ENCODE data around the gene PNKD.

The PNKD gene

GRCh38 chr2:218256612-218257350, 13.5 kb upstream of the PNKD start:
- no peak for DNase-seq (ENCODE audit: low read depth in 2 of 2)

- peak; percentile 54 to 57 for DNase-seq (ENCODE audit: low read depth in 2 of 2)
These were observed 12.8 kb upstream of the PNKD start for GRCh38 chr2:218257390-218257981.

- DNase-seq (ENCODE audit: low read depth in 2 of 2): no peak
These were observed 11.0 kb upstream of the PNKD start for GRCh38 chr2:218259099-218259961.

- no peak for DNase-seq (ENCODE audit: low read depth in 2 of 2)
These were observed 10.2 kb upstream of the PNKD start for GRCh38 chr2:218260166-218260565.

- no peak for DNase-seq (ENCODE audit: low read depth in 2 of 2)
These were observed 9.4 kb upstream of the PNKD start, which contains the start of gene GPBAR1 for GRCh38 chr2:218260742-218261422. GPBAR1 (plus strand) TSS chr2:218261015; CDS start chr2:218262725, 1,710 bp downstream.

GRCh38 chr2:218261423-218262236, 8.7 kb upstream of the PNKD start:
- no peak for DNase-seq (ENCODE audit: low read depth in 2 of 2)

- no peak for DNase-seq (ENCODE audit: low read depth in 2 of 2)
These were observed 8.1 kb upstream of the PNKD start for GRCh38 chr2:218262237-218262600.

- no peak for DNase-seq (ENCODE audit: low read depth in 2 of 2)
These were observed 7.4 kb upstream of the PNKD start for GRCh38 chr2:218262631-218263586.

GRCh38 chr2:218263817-218264641, 6.3 kb upstream of the PNKD start:
- DNase-seq (ENCODE audit: low read depth in 2 of 2): no peak

- DNase-seq (ENCODE audit: low read depth in 2 of 2): no peak
These were observed 5.4 kb upstream of the PNKD start for GRCh38 chr2:218264773-218265561.

GRCh38 chr2:218265626-218266025, 4.7 kb upstream of the PNKD start:
- DNase-seq (ENCODE audit: low read depth in 2 of 2): no peak

GRCh38 chr2:218266316-218266979, 3.9 kb upstream of the PNKD start:
- no peak for DNase-seq (ENCODE audit: low read depth in 2 of 2)

- no peak for DNase-seq (ENCODE audit: low read depth in 2 of 2)
These were observed 3.1 kb upstream of the PNKD start for GRCh38 chr2:218267259-218267658.

GRCh38 chr2:218270721-218271486, 585 bp downstream of the PNKD start:
- no peak for DNase-seq (ENCODE audit: low read depth in 2 of 2)

GRCh38 chr2:218271487-218271797, 1.1 kb downstream of the PNKD start:
- no peak for DNase-seq (ENCODE audit: low read depth in 2 of 2)

- DNase-seq (ENCODE audit: low read depth in 2 of 2): no peak
These were observed 1.7 kb downstream of the PNKD start for GRCh38 chr2:218271865-218272530.
